IPS DF 4.7 (cell line): Measurements from ENCODE around the gene RNF32.

Source experiments
- DNase-seq: peaks from one replicate; pipeline ENCODE4 v3.0.0-alpha.2; 2013; ENCODE audit warnings: low spot score; ENCODE audit errors: extremely low read depth

RNF32 gene

GRCh38 chr7:156640257-156640948 is at the start of gene RNF32:
RNF32 (plus strand) TSS chr7:156640774; CDS start chr7:156643878, 3,104 bp downstream.
- DNase-seq, result no peak

GRCh38 chr7:156592155-156592884 is 48.3 kb upstream of the RNF32 start:
- DNase-seq, result no peak

GRCh38 chr7:156594283-156595080 is 46.1 kb upstream of the RNF32 start:
- DNase-seq, result no peak

- no peak for DNase-seq
Observed at GRCh38 chr7:156600496-156600895, 40.1 kb upstream of the RNF32 start.

- no peak for DNase-seq
Observed at GRCh38 chr7:156602283-156602682, 38.3 kb upstream of the RNF32 start.

- DNase-seq, result no peak
Observed at GRCh38 chr7:156603011-156603410, 37.6 kb upstream of the RNF32 start.

- DNase-seq, result no peak
Observed at GRCh38 chr7:156603629-156604028, 36.9 kb upstream of the RNF32 start.

- DNase-seq, result no peak
Observed at GRCh38 chr7:156604311-156604710, 36.3 kb upstream of the RNF32 start.

- no peak for DNase-seq
Observed at GRCh38 chr7:156604836-156605695, 35.5 kb upstream of the RNF32 start.

GRCh38 chr7:156606135-156606534 is 34.4 kb upstream of the RNF32 start:
- no peak for DNase-seq

- DNase-seq, result no peak
Observed at GRCh38 chr7:156606691-156607331, 33.8 kb upstream of the RNF32 start.

GRCh38 chr7:156607332-156608172 is 33.0 kb upstream of the RNF32 start:
- DNase-seq, result no peak

GRCh38 chr7:156608173-156608478 is 32.4 kb upstream of the RNF32 start:
- no peak for DNase-seq

GRCh38 chr7:156609010-156609877 is 31.3 kb upstream of the RNF32 start:
- no peak for DNase-seq

GRCh38 chr7:156610130-156610529 is 30.4 kb upstream of the RNF32 start:
- DNase-seq, result no peak

GRCh38 chr7:156610601-156611000 is 30.0 kb upstream of the RNF32 start:
- DNase-seq, result no peak

- DNase-seq, result no peak
Observed at GRCh38 chr7:156611014-156612010, 29.3 kb upstream of the RNF32 start.

GRCh38 chr7:156612930-156613329 is 27.6 kb upstream of the RNF32 start:
- no peak for DNase-seq
